CD14-positive monocyte (primary cell): Measurements from ENCODE around the gene YKT6. TPM values are rescaled to one million over a fixed set of nuclear protein-coding genes. Genes with fewer than 3 reads are reported as not detected.
A peak's percentile ranks its signal among the peaks of the same experiment; 100 is the strongest.

ENCODE experiments used
- DNase-seq, 3 donors: peaks; one replicate each; pipeline ENCODE4 v3.0.0-alpha.2; 2011 to 2022
- H2AFZ ChIP-seq: 2 replicates; pipeline ENCODE4 v1.6.0; 2012; ENCODE audit warnings: mild to moderate bottlenecking, low read depth, low read length, inconsistent platforms; ENCODE audit not compliant: insufficient read depth, poor library complexity, severe bottlenecking
- H3K27ac ChIP-seq, 2 donors: 1 replicate in 1 of 2; 2 replicates in 1 of 2; pipeline ENCODE4 v1.5.1; 2012 to 2013; ENCODE audit warnings: low read length in 2 of 2, control low read depth in 1 of 2, inconsistent platforms in 1 of 2, low read depth in 1 of 2, mild to moderate bottlenecking in 1 of 2
- H3K27me3 ChIP-seq, 2 donors: one replicate each; pipeline versions ENCODE4 v1.6.0 to v1.6.1; 2011 to 2013; ENCODE audit warnings: low read length in 2 of 2; ENCODE audit not compliant: control insufficient read depth in 2 of 2, insufficient read depth in 2 of 2
- H3K36me3 ChIP-seq, 2 donors: replicated peaks in 1 of 2; 1 replicate in 1 of 2; 2 replicates in 1 of 2; pipeline versions ENCODE4 v1.5.1 to v1.6.1; 2012 to 2013; ENCODE audit warnings: low read length in 2 of 2, control low read depth in 1 of 2, inconsistent platforms in 1 of 2, mild to moderate bottlenecking in 1 of 2; ENCODE audit not compliant: insufficient read depth in 2 of 2, control insufficient read depth in 1 of 2
- H3K4me1 ChIP-seq, 2 donors: 1 replicate in 1 of 2; 2 replicates in 1 of 2; pipeline versions ENCODE4 v1.5.1 to v1.6.1; 2012 to 2013; ENCODE audit warnings: low read length in 2 of 2, control low read depth in 1 of 2, inconsistent platforms in 1 of 2, mild to moderate bottlenecking in 1 of 2, moderate library complexity in 1 of 2; ENCODE audit not compliant: insufficient read depth in 2 of 2, control insufficient read depth in 1 of 2
- H3K4me2 ChIP-seq: replicated peaks from 2 replicates; pipeline ENCODE3; 2012; ENCODE audit warnings: low read length, moderate library complexity, mild to moderate bottlenecking; ENCODE audit not compliant: poor library complexity, severe bottlenecking; ENCODE audit errors: extremely low read depth
- H3K4me3 ChIP-seq, 3 experiments: fragments of 200-600 bp in 1 of 3; sonication (generic) in 1 of 3; replicated peaks in 1 of 3; 1 replicate in 2 of 3; 2 replicates in 1 of 3; pipeline ENCODE4 v1.5.1; 2011 to 2013; ENCODE audit warnings: low read length in 3 of 3, mild to moderate bottlenecking in 3 of 3, control low read depth in 2 of 3, low read depth in 2 of 3, inconsistent platforms in 1 of 3, moderate library complexity in 1 of 3
- H3K79me2 ChIP-seq: 2 replicates; pipeline ENCODE4 v1.6.0; 2012; ENCODE audit warnings: mild to moderate bottlenecking, control low read depth, inconsistent platforms, low read length, moderate library complexity; ENCODE audit not compliant: insufficient read depth
- H3K9ac ChIP-seq: 2 replicates; pipeline ENCODE4 v1.6.0; 2017; ENCODE audit warnings: low read length, mild to moderate bottlenecking; ENCODE audit not compliant: insufficient read depth, poor library complexity, severe bottlenecking
- H3K9me3 ChIP-seq, 2 donors: replicated peaks in 1 of 2; 1 replicate in 1 of 2; 2 replicates in 1 of 2; pipeline versions ENCODE4 v1.5.1 to v1.6.1; 2012 to 2013; ENCODE audit warnings: low read length in 2 of 2, control low read depth in 1 of 2; ENCODE audit not compliant: control insufficient read depth in 1 of 2, insufficient read depth in 1 of 2
- H4K20me1 ChIP-seq: 2 replicates; pipeline ENCODE4 v1.6.0; 2012; ENCODE audit warnings: mild to moderate bottlenecking, low read length, control low read depth, moderate library complexity; ENCODE audit not compliant: insufficient read depth
- H3K27ac Mint-ChIP-seq, 7 donors: one replicate each; pipeline ENCODE4 v1.8.0; 2020; ENCODE audit warnings: mild to moderate bottlenecking in 7 of 7, mixed read lengths in 7 of 7, moderate library complexity in 6 of 7, inconsistent platforms in 2 of 7
- H3K27me3 Mint-ChIP-seq, 3 donors: one replicate each; pipeline ENCODE4 v1.8.0; 2021 to 2022; ENCODE audit warnings: low read depth in 3 of 3, mild to moderate bottlenecking in 3 of 3, mixed read lengths in 3 of 3, moderate library complexity in 3 of 3, inconsistent platforms in 1 of 3
- H3K36me3 Mint-ChIP-seq, 2 donors: one replicate each; pipeline ENCODE4 v1.8.0; 2020; ENCODE audit warnings: mixed read lengths in 2 of 2, inconsistent platforms in 1 of 2, mild to moderate bottlenecking in 1 of 2
- H3K4me1 Mint-ChIP-seq: one replicate; pipeline ENCODE4 v1.8.0; 2020; ENCODE audit warnings: mild to moderate bottlenecking, mixed read lengths
- H3K4me3 Mint-ChIP-seq, 2 donors: one replicate each; pipeline ENCODE4 v1.8.0; 2020; ENCODE audit warnings: mild to moderate bottlenecking in 2 of 2, mixed read lengths in 2 of 2, moderate library complexity in 1 of 2
- H3K9me3 Mint-ChIP-seq, 7 donors: one replicate each; pipeline ENCODE4 v1.8.0; 2020 to 2022; ENCODE audit warnings: mixed read lengths in 7 of 7, mild to moderate bottlenecking in 6 of 7, moderate library complexity in 6 of 7, inconsistent platforms in 2 of 7
- WGBS: methylation state at CpG from one replicate; pipeline ENCODE4 v1.1.5; 2013; ENCODE audit warnings: missing lambda C conversion rate; ENCODE audit not compliant: insufficient coverage; 5-methylcytosine and 5-hydroxymethylcytosine counted together
- intact Hi-C, 2 donors: fragments of 100-400 bp; cut with micrococcal nuclease; formaldehyde crosslinking; loops; one replicate each; pipeline versions ENCODE4 v1.15.0 to v1.15.1; 2023
- polyA plus RNA-seq, 3 donors: library from polyadenylated mRNA; depleted of rRNA in 1 of 3; unstranded in 2 of 3; stranded (reverse) in 1 of 3; fragments of 300-500 nt in 2 of 3; fragments of >200 nt in 1 of 3; fragmentation: Illumina TruSeq in 2 of 3; gene quantifications; 1 replicate in 2 of 3; 2 replicates in 1 of 3; pipeline ENCODE4 v1.2.3, GENCODE V29; 2012 to 2021
- TF ChIP-seq, protein P1 (sequence below): fragments of 200-600 bp; IDR thresholded peaks from one replicate; pipeline ENCODE4 v1.8.0; 2022; ENCODE audit warnings: antibody characterized with exemption, mild to moderate bottlenecking

The YKT6 gene
- polyA plus RNA-seq, 3 donors: 26.4 to 45.7 (median 35.2) TPM

DNA sequence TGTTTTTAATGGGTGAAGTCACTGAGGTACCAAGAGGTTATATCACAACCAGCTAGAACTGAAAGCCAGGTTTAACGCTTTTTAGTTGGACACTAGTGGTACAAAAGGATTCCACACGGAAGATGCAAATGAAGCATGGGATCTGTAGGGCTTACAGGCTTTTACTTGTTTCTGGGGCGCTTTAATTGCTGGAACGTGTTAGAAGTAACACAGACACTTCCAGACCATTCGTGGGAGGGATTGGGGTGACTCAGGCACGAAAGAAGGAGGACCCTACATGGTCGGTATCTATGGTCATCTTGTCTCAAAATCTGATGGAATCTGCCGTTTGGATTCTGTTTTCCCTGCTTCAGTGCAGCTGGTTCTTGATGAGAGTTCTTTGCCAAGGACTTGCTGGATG is 1.0 kb downstream of the YKT6 start:
- Histone ChIP-seq H3K4me2 (peak overlapping the region; percentile 74), H3K79me2 (peaks cover 37% of the 10 kb centered on the region), H3K4me3 (peak overlapping the region; percentile 63 to 87 (median 66)), H3K4me1 (peaks cover 12 to 15% of the 10 kb centered on the region in 2 donors), H3K9ac (peak overlapping the region; percentile 88), H3K9me3 (no peaks in the 10 kb centered on the region), H3K36me3 (peaks cover 30 to 34% of the 10 kb centered on the region in 2 donors), H3K27ac (peak overlapping the region in 1 of 2 donors; percentile 83), H3K27me3 (no peaks in the 10 kb centered on the region), H2AFZ (no peak overlapping the region), H4K20me1 (peaks cover 48% of the 10 kb centered on the region)
- no peak for DNase-seq
- peak overlapping the region in 5 of 7 donors; percentile 83 to 92 (median 88) for H3K27ac Mint-ChIP-seq
- WGBS: 81% methylated on average over 7 of the region's 8 CpGs
- peak overlapping the region; percentile 85 to 89 for H3K4me3 Mint-ChIP-seq
- H3K36me3 Mint-ChIP-seq: peaks cover 29 to 31% of the 10 kb centered on the region in 2 donors
- peaks cover 20% of the 10 kb centered on the region for H3K4me1 Mint-ChIP-seq
- peaks cover 0 to 5% (median 3%) of the 10 kb centered on the region in 7 donors for H3K9me3 Mint-ChIP-seq
- intact Hi-C loops: no loop called here
- H3K27me3 Mint-ChIP-seq: peaks cover 0 to 5% (median 4%) of the 10 kb centered on the region in 3 donors
- TF ChIP-seq, protein P1, sequence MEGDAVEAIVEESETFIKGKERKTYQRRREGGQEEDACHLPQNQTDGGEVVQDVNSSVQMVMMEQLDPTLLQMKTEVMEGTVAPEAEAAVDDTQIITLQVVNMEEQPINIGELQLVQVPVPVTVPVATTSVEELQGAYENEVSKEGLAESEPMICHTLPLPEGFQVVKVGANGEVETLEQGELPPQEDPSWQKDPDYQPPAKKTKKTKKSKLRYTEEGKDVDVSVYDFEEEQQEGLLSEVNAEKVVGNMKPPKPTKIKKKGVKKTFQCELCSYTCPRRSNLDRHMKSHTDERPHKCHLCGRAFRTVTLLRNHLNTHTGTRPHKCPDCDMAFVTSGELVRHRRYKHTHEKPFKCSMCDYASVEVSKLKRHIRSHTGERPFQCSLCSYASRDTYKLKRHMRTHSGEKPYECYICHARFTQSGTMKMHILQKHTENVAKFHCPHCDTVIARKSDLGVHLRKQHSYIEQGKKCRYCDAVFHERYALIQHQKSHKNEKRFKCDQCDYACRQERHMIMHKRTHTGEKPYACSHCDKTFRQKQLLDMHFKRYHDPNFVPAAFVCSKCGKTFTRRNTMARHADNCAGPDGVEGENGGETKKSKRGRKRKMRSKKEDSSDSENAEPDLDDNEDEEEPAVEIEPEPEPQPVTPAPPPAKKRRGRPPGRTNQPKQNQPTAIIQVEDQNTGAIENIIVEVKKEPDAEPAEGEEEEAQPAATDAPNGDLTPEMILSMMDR: no peak

DNA sequence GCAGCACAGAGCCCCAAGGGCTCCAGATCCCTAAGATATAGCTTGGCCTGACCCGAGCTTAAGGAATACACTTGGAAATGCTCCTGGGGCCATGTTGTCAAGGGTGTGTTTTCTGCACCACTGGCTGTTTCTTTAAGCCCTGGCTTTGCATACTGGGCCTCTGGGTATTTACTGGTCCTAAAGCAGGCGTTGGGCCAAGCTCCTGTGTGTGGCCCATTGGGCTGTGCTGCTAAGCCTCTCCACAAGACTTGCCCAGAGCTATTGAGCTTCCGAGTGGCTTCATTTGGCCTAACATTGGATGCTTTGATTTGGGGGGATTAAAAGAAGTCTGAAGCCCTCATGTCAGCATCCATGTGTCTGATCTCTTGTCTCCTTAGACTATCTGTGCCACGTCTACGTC is 5.2 kb downstream of the YKT6 start:
- Mint-ChIP-seq H3K4me3 (no peak overlapping the region), H3K9me3 (no peaks in the 10 kb centered on the region), H3K27ac (no peak overlapping the region), H3K4me1 (peaks cover 20% of the 10 kb centered on the region), H3K27me3 (no peaks in the 10 kb centered on the region), H3K36me3 (peaks cover 70 to 72% of the 10 kb centered on the region in 2 donors)
- Histone ChIP-seq H2AFZ (no peak overlapping the region), H3K9me3 (no peaks in the 10 kb centered on the region), H4K20me1 (peaks cover 48% of the 10 kb centered on the region), H3K27me3 (no peaks in the 10 kb centered on the region), H3K4me1 (peaks cover 12 to 15% of the 10 kb centered on the region in 2 donors), H3K9ac (no peak overlapping the region), H3K4me2 (no peak overlapping the region), H3K27ac (no peak overlapping the region), H3K79me2 (peaks cover 33% of the 10 kb centered on the region), H3K36me3 (peaks cover 70 to 76% of the 10 kb centered on the region in 2 donors), H3K4me3 (no peak overlapping the region)
- 96% methylated on average over 5 of the region's 5 CpGs for WGBS
- TF ChIP-seq, protein P1: no peak
- DNase-seq: no peak
- intact Hi-C loops: no loop called here
